GM19239 (cell line): Measurements from ENCODE around the gene TOR2A.

Experiments
- DNase-seq: peaks from one replicate; pipeline ENCODE4 v3.0.0; 2011; ENCODE audit warnings: low spot score; ENCODE audit not compliant: insufficient read length
- FAIRE-seq: peaks from 2 replicates; lab custom pipeline; 2011; peaks lifted over from hg19 to GRCh38; lab: Jason Lieb, UNC

Gene TOR2A

DNA sequence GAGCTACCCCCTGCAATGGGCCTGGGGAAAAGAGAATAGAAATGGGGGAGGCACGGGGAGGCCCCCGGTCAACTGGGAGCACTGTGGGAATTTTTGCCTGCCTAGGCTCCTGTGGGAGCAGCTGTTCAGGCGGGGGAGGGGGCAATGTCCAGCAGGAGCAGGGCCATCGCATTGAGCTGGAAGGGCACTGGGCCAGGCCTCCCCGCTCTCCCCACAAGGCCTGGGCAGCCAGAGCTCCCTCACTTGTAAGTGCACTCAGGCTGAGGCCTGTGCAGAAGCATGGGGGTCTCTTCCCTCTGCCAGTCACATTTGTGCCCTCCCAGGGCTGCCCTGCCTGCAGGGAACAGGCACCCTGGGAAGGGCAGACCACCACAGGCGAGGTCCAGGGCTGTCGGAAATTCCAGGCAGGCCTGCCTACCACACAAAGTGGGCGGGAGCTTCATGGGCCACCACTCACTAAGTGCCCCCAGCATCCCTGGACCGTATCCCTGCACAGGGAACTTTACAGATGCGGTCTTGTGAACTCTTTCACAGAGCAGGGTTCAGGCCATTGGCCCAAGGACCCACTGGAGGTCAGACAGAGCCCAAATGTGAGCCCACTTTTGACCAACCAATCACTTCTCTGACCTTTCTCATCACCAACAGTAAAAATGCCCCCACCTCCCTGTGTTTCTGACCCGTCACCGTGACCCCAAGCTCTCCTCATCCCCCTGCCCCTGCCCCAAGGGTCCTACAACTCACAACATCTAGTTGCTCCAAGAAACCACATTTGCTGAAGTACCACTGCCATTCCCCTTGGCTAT is 29.3 kb downstream of the TOR2A start:
- no peak for DNase-seq
- no peak for FAIRE-seq

- no peak for DNase-seq
- no peak for FAIRE-seq
These were observed 31.7 kb downstream of the TOR2A start for GRCh38 chr9:127703289-127703946.

DNA sequence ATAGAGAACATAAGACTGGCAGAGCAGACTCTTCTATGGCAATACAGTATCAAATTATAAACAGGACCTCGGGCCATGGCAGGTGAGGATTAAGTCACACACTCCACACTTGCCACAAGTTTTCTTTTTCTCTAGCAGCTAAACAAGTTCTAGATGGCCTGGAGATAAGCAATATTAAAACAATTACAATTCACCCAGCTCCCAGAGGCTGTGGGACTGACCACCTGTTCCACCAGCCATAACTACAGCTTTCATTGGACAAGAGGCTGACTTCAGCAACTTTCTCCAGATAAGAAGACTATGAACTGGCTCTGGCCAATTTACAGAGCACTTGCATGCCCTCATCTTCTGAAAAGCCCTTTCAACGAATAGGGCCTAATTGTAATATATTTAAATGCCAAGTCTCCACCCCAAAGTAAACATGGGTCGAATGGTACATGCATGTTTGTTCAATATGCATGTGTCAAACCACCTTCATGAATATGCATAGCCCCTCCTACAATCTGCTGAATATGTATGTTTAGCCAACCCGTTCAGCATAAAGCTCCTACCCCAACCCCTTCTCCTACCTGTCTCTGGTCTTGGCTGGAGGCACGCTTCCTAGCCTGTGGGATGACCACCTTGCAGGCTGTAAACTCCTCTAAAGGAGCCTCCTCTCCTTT is 34.4 kb downstream of the TOR2A start:
- no peak for FAIRE-seq

GRCh38 chr9:127700140-127700539 is 35.0 kb downstream of the TOR2A start:
- DNase-seq, result no peak
- no peak for FAIRE-seq

More for the DNA sequence above, 34.4 kb downstream of the TOR2A start:
- DNase-seq, result no peak

GRCh38 chr9:127698985-127699670 is 36.0 kb downstream of the TOR2A start:
- DNase-seq, result peak; percentile 94
- FAIRE-seq, result peak; percentile 97

DNA sequence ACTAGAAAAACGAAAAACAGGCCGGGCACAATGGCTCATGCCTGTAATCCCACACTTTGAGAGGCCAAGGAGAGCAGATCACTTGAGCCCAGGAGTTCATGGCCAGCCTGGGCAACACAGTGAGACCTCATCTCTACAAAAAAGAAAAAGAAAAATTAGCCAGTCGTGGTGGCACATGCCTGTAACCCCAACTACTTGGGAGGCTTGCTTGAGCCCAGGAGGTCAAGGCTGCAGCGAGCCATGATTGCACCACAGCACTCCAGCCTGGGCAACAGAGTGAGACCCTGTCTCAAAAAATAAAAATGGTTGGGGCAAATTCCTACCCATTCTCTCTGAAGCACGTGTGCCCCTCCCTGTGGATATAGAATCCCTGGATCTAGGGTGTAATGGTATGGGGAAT is 36.7 kb downstream of the TOR2A start:
- DNase-seq (no peak), FAIRE-seq (no peak)

DNA sequence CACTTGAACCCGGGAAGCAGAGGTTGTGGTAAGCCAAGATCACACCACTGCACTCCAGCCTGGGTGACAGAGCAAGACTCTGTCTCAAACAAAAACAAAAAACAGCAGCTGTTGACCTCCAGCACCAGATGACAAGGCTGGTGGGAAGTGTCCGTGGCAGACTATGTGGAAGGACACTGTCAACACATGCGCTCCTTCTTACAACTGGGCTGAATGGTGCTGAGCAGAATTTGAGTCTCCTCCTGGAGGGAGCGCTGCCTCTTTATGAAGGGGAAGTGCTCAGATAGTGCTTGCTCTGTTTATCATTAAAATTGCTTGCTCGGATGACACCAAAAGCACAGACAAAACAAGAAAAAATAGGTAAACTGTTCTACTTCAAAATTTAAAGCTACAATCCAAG is 37.5 kb downstream of the TOR2A start:
- DNase-seq (no peak), FAIRE-seq (no peak)

DNA sequence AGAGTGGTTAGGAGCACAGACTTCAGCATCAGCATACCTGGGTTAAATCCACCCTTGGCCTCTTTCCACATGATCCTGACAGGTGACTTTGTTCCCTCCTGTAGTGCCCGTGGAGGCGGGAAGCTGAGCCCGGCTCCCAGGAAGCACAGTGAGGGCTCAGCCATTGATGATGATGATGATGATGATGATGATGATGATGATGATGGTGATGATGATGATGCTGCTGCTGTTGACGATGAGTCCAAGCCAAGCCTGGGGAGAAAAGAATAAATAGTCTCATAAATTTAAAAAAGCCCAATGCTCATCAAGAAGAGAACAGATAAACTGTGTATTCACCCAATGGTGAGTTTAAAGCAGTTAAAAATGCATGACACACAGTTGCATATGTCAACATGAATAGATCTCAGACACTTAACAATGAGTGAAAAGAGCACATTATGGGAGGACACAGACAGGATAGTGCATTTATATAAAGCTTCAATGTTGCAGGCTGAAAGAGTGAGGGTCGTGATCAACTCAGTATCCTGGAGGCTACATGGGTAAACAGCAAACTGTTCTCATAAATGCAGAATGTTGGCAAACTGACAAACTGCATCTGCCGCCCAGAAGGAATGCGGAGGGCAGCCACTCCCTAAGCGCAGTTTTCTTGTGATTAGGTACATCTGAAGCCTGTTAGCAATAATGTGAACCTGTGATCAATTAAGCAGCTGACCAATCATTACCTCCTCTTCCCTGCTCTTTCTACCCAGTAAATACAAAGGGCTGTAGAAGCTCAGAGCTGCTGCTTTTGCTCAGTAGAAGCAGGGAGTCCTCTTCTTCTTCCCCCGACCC is 40.0 kb downstream of the TOR2A start:
- FAIRE-seq (no peak), DNase-seq (no peak)

DNA sequence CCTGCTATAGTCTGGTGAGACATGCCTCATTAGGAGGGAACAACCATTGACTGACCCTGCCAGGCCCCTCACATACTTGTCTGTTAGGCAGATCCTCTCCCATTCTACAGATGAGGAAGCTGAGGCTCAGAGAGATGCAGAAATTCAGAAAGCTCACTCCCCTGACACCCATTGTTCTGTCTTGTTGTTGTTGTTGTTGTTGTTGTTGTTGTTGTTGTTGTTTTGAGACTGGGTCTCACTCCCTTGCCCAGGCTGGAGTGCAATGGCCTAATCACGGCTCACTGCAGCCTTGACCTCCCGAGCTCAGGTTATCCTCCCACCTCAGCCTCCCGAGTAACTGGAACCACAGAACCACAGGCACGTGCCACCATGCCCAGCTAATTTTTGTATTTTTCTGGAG is 41.4 kb downstream of the TOR2A start:
- no peak for DNase-seq
- no peak for FAIRE-seq

DNA sequence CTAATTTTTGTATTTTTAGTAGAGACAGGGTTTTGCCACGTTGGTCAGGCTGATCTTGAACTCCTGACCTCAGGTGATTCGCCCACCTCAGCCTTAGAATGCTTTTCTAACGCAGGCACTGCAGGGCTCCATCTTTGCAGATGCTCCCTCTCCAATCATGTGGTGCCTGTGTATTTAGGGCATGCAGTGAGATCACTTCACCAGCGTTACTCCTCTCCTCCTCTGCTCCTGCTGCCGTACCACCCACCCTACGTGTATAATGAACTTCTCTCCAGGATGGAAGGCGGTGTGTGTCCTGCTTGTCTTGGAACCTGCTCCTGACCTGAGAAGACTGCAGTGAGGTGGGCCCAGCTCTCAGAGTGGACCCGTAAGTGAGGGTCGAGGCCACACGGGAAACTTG is 42.0 kb downstream of the TOR2A start:
- FAIRE-seq (no peak), DNase-seq (no peak)

DNA sequence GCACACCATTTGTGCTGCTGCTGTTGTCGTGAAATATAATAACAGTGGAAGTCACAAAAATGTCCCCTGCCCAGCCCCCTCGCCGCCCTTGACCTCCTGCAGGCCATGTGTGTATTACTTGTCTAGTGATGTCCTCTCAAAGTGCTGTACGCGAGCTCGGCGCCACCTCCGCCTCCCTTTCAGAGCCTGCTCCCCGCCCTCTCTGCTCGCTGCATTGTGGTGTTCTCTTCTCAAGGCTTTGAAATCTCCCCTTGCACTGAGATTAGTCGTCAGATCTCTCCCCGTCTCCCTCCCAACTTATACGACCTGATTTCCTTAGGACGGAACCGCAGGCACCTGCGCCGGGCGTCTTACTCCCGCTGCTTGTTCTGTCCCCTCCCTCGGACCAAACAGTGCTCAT is 43.0 kb downstream of the TOR2A start:
- DNase-seq, result no peak
- no peak for FAIRE-seq

GRCh38 chr9:127690735-127691134 is 44.4 kb downstream of the TOR2A start:
- FAIRE-seq (no peak), DNase-seq (no peak)

DNA sequence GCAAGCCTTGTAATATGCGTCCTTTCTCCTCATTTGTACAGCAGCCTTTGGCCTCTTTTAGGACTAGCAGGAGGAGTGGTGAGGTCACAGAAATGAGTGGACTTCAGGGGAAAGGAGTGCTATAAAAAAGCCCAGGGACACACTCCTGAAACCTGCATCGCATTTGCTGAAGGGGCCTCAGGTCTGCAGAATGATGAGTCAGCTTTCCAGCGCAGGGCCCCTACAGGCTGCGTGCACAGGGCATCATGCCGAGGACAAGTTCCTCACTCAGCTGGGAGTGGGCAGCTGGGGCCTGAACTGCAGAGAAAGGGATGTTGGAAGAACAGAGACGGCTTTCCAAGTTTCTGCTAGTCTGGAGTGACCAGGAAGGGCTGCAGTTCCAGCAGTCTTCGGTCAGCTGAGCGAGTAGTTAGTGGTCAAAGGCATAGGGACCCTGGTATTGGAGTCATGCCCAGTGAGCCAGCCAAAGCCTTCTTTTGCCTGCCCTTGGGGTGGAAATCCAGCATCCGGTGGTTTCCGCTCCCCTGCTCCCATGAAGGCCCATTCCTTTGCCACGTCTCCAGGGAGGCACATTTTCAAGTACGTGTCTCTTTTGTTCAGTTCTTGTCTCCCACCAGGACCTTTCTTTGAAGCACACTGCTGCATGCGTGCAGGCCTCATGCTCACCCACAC is 45.6 kb downstream of the TOR2A start:
- DNase-seq (no peak), FAIRE-seq (no peak)

GRCh38 chr9:127686461-127687393 is 48.4 kb downstream of the TOR2A start:
- FAIRE-seq (no peak), DNase-seq (no peak)

DNA sequence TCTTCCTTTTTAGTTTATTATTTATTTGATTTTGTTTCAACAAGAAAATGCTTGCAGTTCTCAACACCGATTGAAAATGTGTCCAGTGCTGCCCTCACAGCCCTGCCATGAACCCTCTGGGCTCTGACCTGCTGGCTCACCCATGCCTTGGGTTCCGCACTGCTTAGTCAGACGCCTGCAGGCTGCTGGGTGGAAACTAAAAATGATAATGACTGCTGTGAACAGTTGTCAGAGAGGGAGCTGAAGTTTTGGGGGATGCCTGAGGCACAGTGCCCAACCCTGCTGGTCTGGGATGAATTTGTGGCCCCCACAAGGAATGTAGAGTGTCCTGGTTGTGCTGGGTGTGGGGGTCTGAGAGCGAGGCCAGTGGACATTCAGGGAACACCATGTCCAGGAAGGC is 50.5 kb downstream of the TOR2A start:
- DNase-seq (no peak), FAIRE-seq (no peak)

- FAIRE-seq (no peak), DNase-seq (no peak)
These were observed 51.4 kb downstream of the TOR2A start for GRCh38 chr9:127683723-127684122.

DNA sequence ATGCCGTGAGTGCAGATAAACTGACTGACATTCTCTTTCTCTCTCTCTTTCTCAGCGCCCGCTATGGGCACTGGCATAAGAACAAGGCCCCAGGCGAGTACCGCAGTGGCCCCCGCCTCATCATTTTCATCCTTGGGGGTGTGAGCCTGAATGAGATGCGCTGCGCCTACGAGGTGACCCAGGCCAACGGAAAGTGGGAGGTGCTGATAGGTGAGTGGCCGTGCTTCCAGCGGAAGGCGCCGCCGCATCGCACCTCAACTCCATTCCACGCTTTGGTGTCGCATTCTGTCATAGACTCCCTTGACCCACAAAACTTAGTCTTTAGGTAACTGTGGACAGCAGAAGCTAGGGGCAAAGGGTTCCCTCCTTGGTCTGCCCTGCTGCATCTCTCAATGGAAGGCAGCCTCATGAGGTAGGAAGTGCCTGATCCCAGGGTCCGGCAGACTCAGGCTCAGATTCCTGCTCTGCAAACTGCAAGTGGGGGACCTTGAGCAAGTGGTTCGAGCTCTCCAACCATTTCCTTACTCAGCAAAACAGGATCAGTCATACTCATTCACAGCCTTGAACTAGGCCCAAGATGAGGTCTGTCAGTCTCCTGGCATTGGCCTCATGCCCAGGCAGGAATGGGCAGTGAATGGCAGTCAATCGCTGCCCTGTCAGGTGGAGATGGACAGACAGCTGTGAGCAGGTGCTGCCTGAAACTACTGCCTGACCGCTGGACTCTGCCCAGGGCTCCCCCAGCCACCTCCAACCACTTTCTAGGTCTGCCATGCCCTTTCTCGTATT is 52.5 kb downstream of the TOR2A start:
- DNase-seq (no peak), FAIRE-seq (no peak)
